ENCODE results near the gene GARIN3.

The GARIN3 gene

DNA sequence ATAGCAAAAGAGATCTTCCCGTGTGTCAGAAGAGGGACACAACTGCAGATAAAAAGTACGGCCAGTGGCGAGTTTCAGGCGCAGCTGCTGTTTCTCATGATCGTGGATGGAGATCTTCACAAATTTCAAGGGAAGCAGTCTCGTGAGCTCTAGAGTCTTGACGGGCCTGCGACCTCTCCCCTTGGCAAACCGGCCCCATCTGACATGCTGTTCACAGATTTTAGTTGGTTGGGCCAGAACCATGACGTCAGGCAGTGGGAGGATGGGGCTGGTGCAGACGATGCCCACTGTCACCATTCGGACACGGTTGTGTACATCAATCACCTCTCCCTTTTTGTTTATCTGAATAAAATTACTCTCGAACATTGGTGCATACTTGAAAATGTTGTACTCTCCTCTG lies 396 bp downstream of the GARIN3 start:
- TF ChIP-seq, protein P1, sequence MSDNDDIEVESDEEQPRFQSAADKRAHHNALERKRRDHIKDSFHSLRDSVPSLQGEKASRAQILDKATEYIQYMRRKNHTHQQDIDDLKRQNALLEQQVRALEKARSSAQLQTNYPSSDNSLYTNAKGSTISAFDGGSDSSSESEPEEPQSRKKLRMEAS (IDR thresholded peaks at IDR 0.05; ENCODE audit: low read depth, low read length), result no peak
- TF ChIP-seq CTCF (IDR thresholded peaks at IDR 0.05; ENCODE audit: low read depth, low read length) (no peak), POLR2A (IDR thresholded peaks at IDR 0.05; ENCODE audit: extremely low read depth, insufficient read length) (no peak), MYC (IDR thresholded peaks at IDR 0.05; ENCODE audit: low read depth, low read length) (no peak)
- H3K4me3 ChIP-seq (ENCODE audit: low read depth, low read length), result no peak overlapping the region
- DNase-seq (ENCODE audit: low read depth), result no peak

GRCh38 chr5:157165261-157165660 lies 803 bp downstream of the GARIN3 start:
- TF ChIP-seq POLR2A (IDR thresholded peaks at IDR 0.05; ENCODE audit: extremely low read depth, insufficient read length) (no peak), MYC (IDR thresholded peaks at IDR 0.05; ENCODE audit: low read depth, low read length) (no peak), CTCF (IDR thresholded peaks at IDR 0.05; ENCODE audit: low read depth, low read length) (no peak)
- TF ChIP-seq, protein P1 (IDR thresholded peaks at IDR 0.05; ENCODE audit: low read depth, low read length), result no peak
- no peak overlapping the region for H3K4me3 ChIP-seq (ENCODE audit: low read depth, low read length)
- DNase-seq (ENCODE audit: low read depth), result no peak

DNA sequence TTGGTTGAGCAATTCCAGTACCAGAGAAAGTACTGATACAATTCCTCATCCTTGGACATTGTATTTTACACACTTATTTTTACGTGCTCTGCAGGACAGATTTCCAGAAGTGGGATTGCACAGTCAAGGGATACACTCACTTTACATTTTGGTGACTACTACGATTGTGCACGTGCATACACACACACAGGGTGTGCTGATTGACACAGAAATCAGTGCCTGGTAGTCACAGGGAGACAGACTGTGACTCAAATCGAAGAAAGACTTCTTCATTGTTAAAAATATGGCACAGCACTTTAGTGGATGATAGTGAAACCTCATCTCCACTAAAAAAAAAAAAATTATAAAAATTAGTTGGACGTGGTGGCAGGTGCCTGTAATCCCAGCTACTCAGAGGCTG lies 1.5 kb downstream of the GARIN3 start:
- TF ChIP-seq, protein P1 (IDR thresholded peaks at IDR 0.05; ENCODE audit: low read depth, low read length), result no peak
- TF ChIP-seq CTCF (IDR thresholded peaks at IDR 0.05; ENCODE audit: low read depth, low read length), result no peak
- no peak for TF ChIP-seq POLR2A (IDR thresholded peaks at IDR 0.05; ENCODE audit: extremely low read depth, insufficient read length)
- TF ChIP-seq MYC (IDR thresholded peaks at IDR 0.05; ENCODE audit: low read depth, low read length), result no peak
- DNase-seq (ENCODE audit: low read depth), result no peak
- H3K4me3 ChIP-seq (ENCODE audit: low read depth, low read length), result no peak overlapping the region

DNA sequence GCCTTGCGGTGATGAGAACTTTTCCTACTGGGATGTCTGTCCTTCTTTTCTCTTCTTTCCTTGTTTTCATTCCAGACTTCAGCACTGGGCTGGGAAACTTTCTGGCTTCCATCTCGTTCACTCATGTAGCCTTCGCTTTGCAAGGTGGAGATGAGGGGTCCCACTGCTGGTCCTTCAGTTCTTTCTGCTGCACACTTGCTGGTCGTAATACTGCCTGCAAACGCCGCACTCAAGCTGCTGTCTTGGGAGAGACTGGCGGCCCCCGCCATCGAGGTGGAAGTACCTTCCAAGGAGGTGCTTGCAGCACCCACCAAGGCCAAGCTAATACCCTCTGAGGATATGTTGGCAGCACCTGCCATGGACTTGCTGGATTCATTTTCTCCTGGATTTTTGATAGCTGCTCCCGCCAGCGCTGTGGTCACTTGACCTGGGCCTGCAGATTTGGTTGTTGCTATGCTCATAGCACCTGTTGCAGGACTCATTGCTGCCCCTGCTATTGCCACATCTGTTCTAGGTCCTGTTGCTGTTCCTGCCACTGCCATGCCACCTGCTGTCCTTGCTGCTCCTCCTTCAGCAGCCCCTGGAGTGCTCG lies 3.0 kb downstream of the GARIN3 start:
- no peak overlapping the region for H3K4me3 ChIP-seq (ENCODE audit: low read depth, low read length)
- TF ChIP-seq POLR2A (IDR thresholded peaks at IDR 0.05; ENCODE audit: extremely low read depth, insufficient read length) (no peak), CTCF (IDR thresholded peaks at IDR 0.05; ENCODE audit: low read depth, low read length) (no peak), MYC (IDR thresholded peaks at IDR 0.05; ENCODE audit: low read depth, low read length) (no peak)
- TF ChIP-seq, protein P1 (IDR thresholded peaks at IDR 0.05; ENCODE audit: low read depth, low read length), result no peak
- no peak for DNase-seq (ENCODE audit: low read depth)

DNA sequence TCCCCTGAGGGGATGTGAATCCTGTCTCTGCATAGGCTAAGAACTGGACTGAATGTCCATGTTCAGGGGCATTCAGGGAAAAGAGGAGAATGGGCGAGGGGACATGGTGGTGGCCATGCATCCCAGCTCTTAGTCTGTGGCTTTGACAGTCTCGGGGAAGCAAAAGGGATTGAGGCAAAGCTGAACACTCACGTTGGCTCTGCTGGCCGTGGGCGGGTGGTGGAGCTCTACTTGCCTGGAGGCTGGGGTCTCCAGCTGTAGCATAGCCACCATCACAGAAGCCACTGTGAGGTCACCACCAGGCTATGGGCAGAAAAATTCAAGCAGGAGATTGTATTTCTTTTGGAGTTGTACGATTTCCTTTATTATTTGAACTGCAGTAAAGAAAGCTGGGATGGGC lies 4.1 kb downstream of the GARIN3 start:
- H3K4me3 ChIP-seq (ENCODE audit: low read depth, low read length), result no peak overlapping the region
- no peak for DNase-seq (ENCODE audit: low read depth)
- TF ChIP-seq, protein P1 (IDR thresholded peaks at IDR 0.05; ENCODE audit: low read depth, low read length), result no peak
- TF ChIP-seq POLR2A (IDR thresholded peaks at IDR 0.05; ENCODE audit: extremely low read depth, insufficient read length), result no peak
- TF ChIP-seq CTCF (IDR thresholded peaks at IDR 0.05; ENCODE audit: low read depth, low read length), result no peak
- no peak for TF ChIP-seq MYC (IDR thresholded peaks at IDR 0.05; ENCODE audit: low read depth, low read length)

Measured in NB4 (cell line).